NCI-H1694 treated with DMSO at 0.1 percent for 48 hours (cell line): ENCODE results near the gene FKBP8.

ENCODE experiments used
- DNase-seq: peaks from one replicate; lab custom pipeline; 2025; lab: John Stamatoyannopoulos, UW

Gene FKBP8

GRCh38 chr19:18502246-18502637, 41.1 kb downstream of the FKBP8 start:
- DNase-seq: no peak

- no peak for DNase-seq
Measured at GRCh38 chr19:18501832-18502231, 41.5 kb downstream of the FKBP8 start.

GRCh38 chr19:18501351-18501750, 42.0 kb downstream of the FKBP8 start:
- no peak for DNase-seq

DNA sequence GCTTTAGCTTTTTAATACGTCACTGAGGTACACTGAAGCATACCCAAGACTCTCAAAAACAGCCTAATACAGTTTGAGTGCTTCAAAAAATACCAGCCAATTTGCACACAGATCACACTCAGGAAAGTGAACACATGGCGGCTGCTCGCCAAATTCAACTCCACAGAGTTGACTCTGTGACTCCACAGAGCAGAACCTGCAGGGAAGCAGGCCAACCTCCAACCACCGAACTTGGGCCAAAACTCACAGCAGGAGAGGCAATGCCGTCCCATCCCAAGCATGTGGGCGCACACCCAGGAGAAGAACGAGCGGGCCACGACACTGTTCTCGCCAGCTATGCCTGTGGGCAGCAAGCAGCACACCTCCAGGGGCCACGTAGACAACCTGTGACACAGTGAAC, 42.6 kb downstream of the FKBP8 start:
- no peak for DNase-seq

- no peak for DNase-seq
Measured at GRCh38 chr19:18500376-18500775, 43.0 kb downstream of the FKBP8 start.

DNA sequence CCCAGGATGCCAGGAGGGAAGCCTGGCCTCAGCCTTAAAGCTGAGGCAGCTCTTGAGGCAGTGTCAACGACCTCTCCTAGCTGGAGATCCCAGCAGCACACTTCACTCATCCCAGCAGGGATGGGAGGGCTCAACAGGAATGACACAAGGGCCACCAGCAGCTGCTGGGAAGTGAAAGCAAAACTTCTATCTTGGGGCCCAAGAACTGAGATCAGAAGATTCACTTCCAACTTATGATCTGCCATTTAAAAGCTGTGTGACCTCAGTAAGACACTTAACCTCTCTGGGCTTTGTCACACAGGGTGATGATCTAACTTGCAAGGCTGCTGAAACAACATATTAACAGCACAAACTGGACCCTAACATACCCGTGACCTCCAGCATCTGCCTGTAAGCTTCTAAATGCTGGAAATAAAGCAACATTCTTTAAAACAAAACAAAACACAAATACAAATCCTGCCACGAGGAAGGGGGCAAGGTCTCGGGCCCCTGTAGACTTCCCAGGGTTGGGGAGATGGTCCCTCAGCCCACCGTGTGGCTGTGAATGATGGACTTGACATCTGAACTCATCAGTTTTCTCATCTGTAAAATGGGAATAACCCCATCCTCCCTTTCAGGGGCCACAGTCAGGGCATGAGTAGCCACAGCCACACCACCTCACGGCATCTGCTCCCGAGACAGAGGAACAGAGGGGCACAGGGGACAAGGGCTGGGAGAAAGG, 44.2 kb downstream of the FKBP8 start:
- DNase-seq: no peak

DNA sequence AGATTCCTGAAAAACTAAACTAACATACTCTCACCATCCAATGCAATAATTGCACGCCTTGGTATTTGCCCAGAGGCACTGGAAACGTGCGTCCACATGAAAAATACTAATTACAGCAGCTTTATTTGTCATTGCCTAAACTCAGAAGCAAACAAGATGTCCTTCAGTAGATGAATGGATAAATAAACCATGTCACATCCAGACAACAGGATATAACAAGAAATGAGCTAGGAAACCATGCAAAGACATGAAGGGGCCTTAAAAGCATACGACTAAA, 46.5 kb downstream of the FKBP8 start:
- DNase-seq: no peak

DNA sequence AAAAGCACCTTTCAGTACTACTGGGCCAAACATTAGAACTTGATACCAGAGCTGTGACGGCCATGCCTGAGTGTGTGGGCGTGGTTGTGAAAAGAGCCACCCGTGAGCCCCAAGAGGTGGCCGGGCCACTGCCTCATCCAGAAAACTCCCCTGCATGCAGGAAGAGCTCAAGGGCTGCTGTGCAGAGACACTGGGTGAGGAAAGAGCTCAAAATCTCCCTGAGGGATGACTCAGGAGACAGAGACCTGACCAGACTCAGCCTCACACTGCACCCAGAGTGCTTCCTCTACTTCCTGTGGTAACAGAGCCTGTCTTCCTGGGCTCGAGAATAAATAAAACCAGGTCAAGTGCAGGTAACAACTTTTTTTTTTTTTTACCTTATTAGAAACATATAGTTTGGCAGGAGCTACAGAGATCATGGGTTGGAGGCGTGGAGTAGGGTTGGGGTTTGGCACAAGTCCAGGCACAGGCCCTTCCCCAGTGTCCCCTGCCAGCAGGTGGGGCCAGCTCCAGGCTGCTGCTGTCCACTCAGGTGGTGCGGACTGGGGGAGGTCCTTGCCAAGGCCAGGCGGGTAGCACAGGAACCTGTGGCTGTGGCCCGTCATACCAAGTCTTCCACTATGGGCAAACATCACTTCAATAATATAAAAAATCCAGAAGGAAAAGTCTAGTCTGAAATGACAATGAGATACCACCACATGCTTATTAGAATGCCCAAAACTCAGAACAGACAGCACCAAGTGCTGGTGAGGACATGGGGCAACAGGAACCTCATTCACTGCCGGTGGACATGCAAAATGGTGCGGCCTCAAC, 47.0 kb downstream of the FKBP8 start:
- DNase-seq: no peak

DNA sequence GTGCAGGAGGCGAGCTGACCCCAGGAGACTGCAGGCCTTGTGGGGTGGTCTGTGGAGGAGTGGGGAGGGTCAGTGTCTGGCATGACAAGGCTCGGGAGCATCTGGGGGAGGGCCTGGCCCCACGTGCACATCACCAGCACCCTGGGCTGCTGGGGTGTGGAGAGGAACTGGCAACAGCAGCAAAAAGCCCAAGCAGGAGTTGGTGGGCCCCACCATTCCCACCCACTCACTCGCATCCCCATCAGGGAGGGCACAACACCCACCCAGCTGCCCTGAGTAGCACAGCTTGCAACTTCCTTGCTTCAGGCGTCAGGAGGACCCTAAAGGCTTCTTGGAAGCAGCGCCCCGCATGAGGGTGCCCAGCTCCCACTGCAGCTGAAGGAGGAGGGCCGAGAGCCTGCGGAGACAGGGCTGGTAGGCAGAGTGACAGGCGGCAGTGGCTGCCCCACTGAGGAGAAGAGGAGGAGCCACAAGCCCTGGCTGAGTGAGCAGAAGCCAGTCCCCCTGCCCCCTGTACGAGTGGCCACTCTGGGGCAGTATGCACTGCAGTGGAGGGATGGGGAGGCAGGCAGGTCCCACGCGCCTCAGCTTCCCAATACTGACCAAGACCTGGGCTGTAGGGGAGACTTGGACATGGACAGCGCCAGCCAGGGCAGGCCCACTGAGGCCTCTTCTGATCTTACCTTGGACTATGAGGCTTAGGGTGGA, 48.0 kb downstream of the FKBP8 start:
- DNase-seq: no peak

DNA sequence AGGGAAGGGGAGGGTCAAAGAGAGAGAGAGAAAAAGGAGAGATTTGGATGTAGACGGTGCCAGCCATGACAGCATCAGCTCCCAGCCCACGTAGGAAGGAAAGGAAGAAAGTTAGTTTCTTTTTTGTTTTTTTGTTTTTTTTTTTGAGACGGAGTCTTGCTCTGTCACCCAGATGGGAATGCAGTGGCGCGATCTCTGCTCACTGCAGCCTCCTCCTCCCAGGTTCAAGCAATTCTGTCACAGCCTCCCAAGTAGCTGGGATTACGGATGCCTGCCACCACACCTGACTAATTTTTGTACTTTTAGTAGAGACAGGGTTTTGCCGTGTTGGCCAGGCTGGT, 49.1 kb downstream of the FKBP8 start:
- DNase-seq: no peak

DNA sequence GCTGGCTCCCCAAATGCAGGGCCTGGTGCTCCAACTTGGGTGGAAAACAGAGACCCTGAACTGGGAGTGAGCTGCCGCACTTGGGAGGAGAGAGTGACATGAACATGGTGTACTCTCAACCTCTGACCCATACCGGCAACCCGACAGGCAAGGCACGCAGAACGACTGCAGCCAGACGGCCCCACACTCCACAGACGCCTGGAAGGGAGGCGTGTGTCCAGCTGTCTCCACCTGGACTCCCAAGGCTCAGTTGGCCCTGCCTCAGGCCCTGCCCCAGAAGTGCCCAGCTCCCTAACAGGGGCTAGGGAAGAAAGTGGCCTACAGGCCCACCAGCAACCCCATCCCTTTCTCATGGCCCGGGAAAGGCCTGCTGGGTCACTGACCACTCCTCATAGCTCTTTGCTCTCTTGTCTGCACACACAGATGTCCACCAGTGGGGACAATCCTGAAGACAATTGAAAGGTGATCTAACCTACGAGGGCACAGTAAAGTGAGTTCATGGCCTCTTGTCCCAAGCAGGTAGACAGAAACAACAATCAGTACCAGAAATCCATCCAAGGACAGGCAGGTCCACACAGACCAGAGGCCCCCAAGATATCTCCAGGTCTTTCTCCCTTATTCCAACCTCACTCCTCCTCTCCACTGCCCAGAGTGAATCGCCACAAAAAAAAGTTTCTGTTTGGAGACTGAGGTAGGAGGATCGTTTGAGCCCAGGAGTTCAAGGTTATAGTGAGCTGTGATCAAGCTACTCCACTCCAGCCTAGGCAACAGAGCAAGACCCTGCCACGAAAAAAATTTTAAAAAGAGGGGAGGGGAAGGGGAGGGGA, 49.7 kb downstream of the FKBP8 start:
- DNase-seq: no peak

GRCh38 chr19:18491995-18492953, 51.1 kb downstream of the FKBP8 start:
- no peak for DNase-seq

GRCh38 chr19:18490728-18491127, 52.6 kb downstream of the FKBP8 start:
- no peak for DNase-seq

GRCh38 chr19:18489627-18490184, 53.7 kb downstream of the FKBP8 start:
- no peak for DNase-seq

- peak; percentile 29 for DNase-seq
Measured at GRCh38 chr19:18488838-18489626, 54.3 kb downstream of the FKBP8 start.

DNA sequence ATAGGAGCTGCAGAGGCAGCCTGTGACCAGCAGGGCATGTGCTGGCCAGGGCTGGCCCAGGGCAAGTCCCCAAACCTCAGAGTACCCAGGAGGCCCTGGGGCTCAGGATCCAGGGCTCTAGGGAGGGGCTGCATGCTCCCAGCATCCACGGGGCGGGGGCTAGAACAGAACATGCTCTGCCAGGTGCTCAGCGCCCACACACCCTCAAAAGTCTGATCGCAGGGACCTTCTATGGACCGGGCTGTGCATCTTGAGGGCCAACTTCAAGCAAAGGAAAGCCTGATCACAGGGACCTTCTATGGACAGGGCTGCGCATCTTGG, 55.0 kb downstream of the FKBP8 start:
- no peak for DNase-seq

- DNase-seq: no peak
Measured at GRCh38 chr19:18487576-18488402, 55.6 kb downstream of the FKBP8 start.

GRCh38 chr19:18486746-18487145, 56.6 kb downstream of the FKBP8 start:
- no peak for DNase-seq

DNA sequence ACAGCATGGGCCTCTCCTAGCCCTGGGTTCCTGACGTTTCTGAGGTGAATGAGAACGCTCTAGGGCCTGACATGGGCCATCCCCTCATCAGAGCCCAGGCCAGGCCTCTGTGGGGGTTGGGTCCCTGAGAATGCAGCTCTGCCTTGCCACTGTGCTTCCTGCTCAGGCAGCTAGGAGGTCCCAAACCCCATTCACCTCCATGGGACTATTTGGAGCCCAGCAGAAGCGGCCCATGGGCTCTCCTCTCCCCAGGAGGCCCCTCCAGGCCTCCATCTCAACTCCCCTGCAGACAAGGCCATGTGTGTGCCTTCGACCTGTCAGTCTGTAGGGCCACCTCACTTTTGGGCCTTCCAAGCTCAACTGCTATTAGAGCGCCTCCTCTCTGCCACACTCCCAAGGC, 58.4 kb downstream of the FKBP8 start:
- no peak for DNase-seq
